ENCODE measurements around the gene C10orf105.

C10orf105 gene

DNA sequence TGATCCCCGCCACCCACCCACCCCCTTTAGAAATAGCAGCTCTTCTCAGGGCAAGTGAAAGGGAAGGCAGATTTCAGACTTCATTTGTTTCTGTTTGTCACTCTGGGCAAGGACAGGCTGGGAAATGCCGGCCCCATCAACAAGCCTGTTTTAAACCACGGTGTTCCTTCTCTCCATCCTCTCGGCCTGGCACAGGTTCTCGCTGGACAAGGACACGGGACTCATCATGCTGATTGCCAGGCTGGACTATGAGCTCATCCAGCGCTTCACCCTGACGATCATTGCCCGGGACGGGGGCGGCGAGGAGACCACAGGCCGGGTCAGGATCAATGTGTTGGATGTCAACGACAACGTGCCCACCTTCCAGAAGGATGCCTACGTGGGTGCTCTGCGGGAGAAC lies 42.3 kb downstream of the C10orf105 start:
- no peak for DNase-seq (ENCODE audit: low read depth in 3 of 3)

GRCh38 chr10:71675295-71675970 lies 44.1 kb downstream of the C10orf105 start:
- no peak for DNase-seq (ENCODE audit: low read depth in 3 of 3)

- DNase-seq (ENCODE audit: low read depth in 3 of 3) = no peak
These were observed 47.3 kb downstream of the C10orf105 start for GRCh38 chr10:71671994-71672946.

- no peak for DNase-seq (ENCODE audit: low read depth in 3 of 3)
These were observed 52.2 kb downstream of the C10orf105 start for GRCh38 chr10:71667387-71667752.

DNA sequence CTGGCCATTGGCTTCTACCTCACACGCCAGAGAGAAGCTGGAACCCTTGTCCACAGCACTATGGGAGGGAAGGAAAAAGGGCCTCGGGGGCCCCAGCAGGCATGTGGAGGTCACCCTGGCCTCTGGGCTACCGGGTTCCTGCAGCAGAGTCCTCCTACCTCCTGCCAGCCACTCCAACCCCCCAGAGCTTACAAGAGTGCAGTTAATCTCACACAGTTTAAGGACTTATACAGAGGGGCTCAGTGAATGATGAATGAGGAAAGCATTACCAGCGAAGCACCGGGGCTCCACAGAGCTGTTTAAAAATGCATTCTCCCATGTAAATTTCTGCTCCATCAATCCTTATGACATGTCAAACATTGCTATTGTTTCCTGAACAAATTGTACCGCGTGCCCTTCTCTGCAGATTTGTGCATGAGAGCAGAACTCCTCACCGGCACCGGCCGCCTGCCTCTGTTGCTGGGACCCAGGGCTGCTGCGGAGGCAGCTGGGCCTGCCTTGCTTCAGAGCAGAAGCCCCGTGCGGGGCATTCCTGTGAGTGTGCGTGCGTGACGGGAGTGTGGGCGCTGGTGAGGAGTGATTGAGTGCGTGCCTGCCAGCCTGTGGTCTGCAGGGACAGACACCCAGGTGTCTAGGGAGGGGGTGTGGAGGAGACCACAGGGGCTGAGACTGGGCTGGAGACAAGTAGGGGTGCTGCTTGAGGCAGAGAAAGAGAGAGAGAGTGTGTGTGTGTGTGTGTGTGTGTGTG lies 52.8 kb downstream of the C10orf105 start:
- DNase-seq (ENCODE audit: low read depth in 3 of 3) = no peak

GRCh38 chr10:71665456-71665855 lies 54.1 kb downstream of the C10orf105 start:
- no peak for DNase-seq (ENCODE audit: low read depth in 3 of 3)

DNA sequence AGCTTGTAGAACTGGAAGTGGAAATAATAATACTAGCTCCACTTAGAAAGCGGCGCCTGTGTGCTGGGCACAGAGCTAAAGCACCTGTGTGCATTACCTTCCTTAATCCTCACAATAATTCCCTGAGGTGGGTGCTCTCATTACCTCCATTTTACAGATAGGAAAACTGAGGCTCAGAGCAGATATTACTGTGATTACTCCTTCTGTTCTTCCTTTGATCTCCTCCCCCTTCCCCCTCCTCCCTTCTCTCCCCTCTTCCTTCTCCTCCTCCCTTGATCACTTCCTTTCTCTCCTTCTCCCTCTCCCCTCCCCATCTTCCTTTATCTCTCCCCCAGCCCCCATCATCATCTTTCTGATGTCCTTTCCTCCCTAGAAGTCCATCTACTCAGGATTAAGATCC lies 55.0 kb downstream of the C10orf105 start:
- DNase-seq (ENCODE audit: low read depth in 3 of 3) = no peak

- no peak for DNase-seq (ENCODE audit: low read depth in 3 of 3)
These were observed 56.3 kb downstream of the C10orf105 start for GRCh38 chr10:71663311-71663710.

DNA sequence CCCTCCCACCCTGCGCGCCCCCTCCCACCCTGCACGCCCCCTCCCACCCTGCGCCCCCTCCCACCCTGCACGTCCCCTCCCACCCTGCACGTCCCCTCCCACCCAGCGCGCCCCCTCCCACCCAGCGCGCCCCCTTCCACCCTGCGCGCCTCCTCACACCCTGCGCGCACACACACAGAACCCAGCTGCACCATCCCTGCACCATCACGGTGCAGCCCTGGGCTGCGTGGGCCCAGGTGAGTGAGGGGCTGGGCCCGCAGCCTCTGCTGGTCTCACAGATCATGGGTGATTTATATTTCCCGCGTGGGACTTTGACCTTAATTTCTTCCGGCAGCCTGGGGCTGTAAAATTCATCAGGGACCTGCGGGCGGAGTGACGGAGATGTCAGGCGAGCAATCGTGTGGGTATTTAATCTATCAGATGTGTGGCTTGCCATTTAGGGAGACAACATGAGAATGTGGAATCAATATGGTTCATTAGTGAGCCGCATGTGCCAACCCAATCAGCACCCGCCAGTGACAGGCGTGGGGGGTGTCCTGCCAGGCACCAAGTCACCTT lies 57.7 kb downstream of the C10orf105 start:
- DNase-seq (ENCODE audit: low read depth in 3 of 3) = no peak

All from stimulated activated CD4-positive, alpha-beta T cell treated with anti-CD3 and anti-CD28 coated beads, TNF-alpha, amount 100 ng/mL, for 4 hours (primary cell).